Brain microvascular endothelial cell (primary cell): ENCODE results near the gene MAN1C1.

Experiments used
- DNase-seq: peaks from one replicate; pipeline ENCODE4 v3.0.0-alpha.2; 2020
- H3K27ac ChIP-seq: fragments of 250-450 bp; sonication (Bioruptor Pico); 2 replicates; pipeline ENCODE4 v1.5.1; 2020; ENCODE audit warnings: mild to moderate bottlenecking, moderate library complexity
- H3K27me3 ChIP-seq: fragments of 250-450 bp; sonication (Bioruptor Pico); replicated peaks from 2 replicates; pipeline ENCODE4 v1.5.1; 2020; ENCODE audit warnings: mild to moderate bottlenecking
- H3K36me3 ChIP-seq: fragments of 250-450 bp; sonication (Bioruptor Pico); replicated peaks from 2 replicates; pipeline ENCODE4 v1.5.1; 2020; ENCODE audit warnings: mild to moderate bottlenecking
- H3K4me3 ChIP-seq: 2 replicates; pipeline ENCODE4 v1.5.1; 2011; ENCODE audit warnings: low read depth, mild to moderate bottlenecking, control low read depth, low read length, moderate library complexity
- in situ Hi-C: cut with HindIII; loops from 2 replicates; pipeline ENCODE4 v1.10.0; 2017; ENCODE audit warnings: low sequenced_read_pairs, low pct_ligation_motif_present
- TF ChIP-seq, protein P1 (sequence below): IDR thresholded peaks from 2 replicates; pipeline ENCODE4 v1.5.1; 2011; ENCODE audit warnings: low read depth, mild to moderate bottlenecking, moderate library complexity, low read length, control low read depth, inconsistent platforms; ENCODE audit errors: missing control alignments

Gene MAN1C1

DNA sequence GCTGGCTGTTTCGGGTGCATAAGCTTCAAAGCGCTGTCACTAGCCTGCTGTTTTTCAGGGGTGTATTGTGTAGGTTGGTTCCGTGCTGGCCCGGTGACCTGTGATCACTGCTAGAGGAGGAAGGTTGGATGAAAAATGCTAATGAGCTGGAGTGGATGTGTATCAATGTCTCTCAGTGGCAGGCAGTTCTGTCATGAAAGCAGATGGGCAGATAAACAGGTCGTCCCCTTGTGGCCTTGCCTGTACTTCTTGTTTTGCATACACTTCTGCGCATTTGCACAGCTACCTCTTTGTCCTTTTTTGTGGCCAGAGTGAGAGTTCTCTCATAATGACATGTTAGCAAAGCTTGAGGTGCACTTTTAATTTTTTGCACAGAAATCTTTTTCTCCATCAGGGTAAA, 186.3 kb downstream of the MAN1C1 start:
- no peaks in the 10 kb centered on the region for H3K27me3 ChIP-seq
- in situ Hi-C loops, result no loop called here
- H3K4me3 ChIP-seq, result no peak overlapping the region
- peaks cover 3% of the 10 kb centered on the region for H3K36me3 ChIP-seq
- DNase-seq, result no peak
- H3K27ac ChIP-seq, result no peak overlapping the region
- TF ChIP-seq, protein P1, sequence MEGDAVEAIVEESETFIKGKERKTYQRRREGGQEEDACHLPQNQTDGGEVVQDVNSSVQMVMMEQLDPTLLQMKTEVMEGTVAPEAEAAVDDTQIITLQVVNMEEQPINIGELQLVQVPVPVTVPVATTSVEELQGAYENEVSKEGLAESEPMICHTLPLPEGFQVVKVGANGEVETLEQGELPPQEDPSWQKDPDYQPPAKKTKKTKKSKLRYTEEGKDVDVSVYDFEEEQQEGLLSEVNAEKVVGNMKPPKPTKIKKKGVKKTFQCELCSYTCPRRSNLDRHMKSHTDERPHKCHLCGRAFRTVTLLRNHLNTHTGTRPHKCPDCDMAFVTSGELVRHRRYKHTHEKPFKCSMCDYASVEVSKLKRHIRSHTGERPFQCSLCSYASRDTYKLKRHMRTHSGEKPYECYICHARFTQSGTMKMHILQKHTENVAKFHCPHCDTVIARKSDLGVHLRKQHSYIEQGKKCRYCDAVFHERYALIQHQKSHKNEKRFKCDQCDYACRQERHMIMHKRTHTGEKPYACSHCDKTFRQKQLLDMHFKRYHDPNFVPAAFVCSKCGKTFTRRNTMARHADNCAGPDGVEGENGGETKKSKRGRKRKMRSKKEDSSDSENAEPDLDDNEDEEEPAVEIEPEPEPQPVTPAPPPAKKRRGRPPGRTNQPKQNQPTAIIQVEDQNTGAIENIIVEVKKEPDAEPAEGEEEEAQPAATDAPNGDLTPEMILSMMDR, result no peak

DNA sequence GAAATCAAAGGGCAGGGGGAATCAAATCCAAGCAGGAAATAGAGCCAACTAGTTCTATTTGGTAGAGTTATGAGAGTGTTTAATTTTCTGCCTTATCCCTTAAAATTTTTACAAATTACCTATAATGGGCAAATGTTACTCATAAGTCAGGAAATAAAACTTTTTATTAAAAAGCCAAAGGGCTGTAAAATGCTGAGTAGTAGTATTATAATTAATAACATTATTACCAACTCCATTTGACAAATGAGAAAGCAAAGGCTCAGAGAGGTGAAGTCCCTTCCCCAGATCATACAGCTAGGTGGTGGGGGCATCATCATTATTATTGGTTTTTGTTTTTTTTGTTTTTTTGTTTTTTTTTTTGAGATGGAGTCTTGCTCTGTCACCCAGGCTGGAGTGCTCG, 186.8 kb downstream of the MAN1C1 start:
- TF ChIP-seq, protein P1, result no peak
- DNase-seq, result no peak
- Histone ChIP-seq H3K4me3 (no peak overlapping the region), H3K36me3 (peaks cover 4% of the 10 kb centered on the region), H3K27ac (no peak overlapping the region), H3K27me3 (no peaks in the 10 kb centered on the region)
- in situ Hi-C loops, result no loop called here

DNA sequence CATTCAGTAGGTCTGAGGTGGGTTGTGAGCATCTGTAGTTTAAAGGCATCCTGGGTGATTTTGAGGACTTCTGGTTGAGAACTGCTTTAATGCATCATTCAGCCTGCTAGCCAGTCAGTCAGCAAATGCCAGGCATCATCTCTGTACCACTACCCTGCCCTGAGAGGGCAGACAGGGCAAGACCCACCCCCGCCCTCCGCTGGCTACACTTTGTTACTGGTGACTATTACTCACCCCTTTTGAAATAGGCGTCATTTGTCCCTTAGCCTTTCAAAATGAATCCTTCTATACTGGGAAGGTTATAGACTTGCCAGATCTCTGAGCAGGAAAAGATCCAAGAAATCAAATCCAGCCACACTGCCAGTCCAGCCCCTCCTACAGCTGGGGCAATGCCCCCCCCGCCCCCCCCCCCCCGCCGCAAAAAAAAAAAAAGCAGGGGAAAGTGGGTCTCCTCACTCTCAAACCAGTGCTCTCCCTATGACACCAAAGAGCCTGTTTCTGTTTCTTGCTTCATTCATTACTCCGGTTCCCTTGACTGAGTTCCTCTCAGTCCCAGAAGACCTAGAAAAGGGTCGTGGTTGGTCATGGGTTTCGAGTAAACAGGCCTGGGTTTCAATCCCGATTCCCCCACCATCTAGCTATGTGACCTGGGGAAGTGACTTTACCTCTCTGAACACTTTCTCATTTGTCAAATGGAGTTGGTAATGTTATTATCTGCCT, 187.8 kb downstream of the MAN1C1 start:
- Histone ChIP-seq H3K27ac (no peak overlapping the region), H3K27me3 (no peaks in the 10 kb centered on the region), H3K4me3 (no peak overlapping the region), H3K36me3 (peaks cover 13% of the 10 kb centered on the region)
- in situ Hi-C loops, result no loop called here
- TF ChIP-seq, protein P1, result no peak
- DNase-seq, result no peak

DNA sequence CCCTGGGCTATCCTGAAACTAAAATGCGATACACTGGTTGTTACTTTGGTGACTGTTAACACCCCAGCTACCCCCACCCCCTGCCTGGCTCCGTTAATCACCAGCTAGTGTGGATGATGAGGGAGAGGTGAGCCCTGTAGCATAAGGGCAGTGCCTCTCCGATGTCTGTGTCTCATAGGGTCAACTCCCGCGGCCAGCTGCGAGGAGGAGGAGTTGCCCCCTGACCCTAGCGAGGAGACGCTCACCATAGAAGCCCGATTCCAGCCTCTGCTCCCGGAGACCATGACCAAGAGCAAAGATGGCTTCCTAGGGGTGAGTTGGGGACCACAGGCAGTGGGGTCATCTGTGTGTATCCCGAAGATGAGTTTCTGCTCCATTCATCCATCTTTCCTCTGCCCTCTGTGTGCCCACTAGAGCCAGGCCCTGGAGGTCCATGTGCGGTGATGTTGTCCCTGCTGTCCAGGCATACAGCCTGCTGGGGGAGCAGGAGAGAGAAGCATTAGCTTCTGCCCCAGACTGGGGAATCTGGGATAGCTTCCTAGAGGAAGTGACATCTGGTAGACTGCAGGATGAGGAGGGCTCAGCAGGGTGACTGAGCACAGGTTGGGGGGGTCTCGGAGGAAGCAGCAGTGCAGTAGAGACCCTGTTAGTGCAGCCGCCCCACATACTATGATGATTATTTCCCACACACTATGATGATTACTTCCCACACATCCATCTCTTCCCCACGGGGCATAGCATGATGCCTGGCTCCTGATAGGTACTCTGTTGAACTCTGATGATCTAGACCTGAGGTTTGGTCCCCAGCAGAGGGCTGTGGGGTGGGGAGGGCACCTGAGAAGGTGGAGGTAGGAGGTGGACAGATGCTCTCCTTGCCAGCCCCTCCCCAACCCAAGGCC, 188.6 kb downstream of the MAN1C1 start:
- TF ChIP-seq, protein P1, result peak; percentile 24
- Histone ChIP-seq H3K27me3 (no peaks in the 10 kb centered on the region), H3K4me3 (no peak overlapping the region), H3K36me3 (peaks cover 15% of the 10 kb centered on the region), H3K27ac (no peak overlapping the region)
- no peak for DNase-seq
- in situ Hi-C loops, result no loop called here

DNA sequence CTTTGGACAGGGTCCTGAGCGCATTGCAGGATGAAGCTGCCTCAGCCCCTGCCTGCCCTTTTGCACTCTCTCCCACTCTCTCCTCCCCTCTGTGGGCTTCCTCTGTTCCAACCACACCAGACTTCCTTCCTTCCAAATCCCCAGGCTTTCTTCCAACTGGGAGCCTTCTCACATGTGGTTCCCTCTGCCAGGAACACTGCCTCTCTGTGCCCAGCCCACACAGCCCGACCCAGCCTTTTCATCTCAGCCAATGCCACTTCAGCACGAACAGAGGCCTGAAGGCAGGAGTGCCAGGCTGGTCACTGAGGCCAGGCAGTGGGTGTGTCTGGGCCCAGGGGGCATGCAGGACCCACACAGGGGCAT, 189.3 kb downstream of the MAN1C1 start:
- TF ChIP-seq, protein P1, result no peak
- Histone ChIP-seq H3K27ac (no peak overlapping the region), H3K4me3 (no peak overlapping the region), H3K36me3 (peaks cover 17% of the 10 kb centered on the region), H3K27me3 (no peaks in the 10 kb centered on the region)
- DNase-seq, result no peak
- in situ Hi-C loops, result no loop called here
